Glutamatergic neuron (in vitro differentiated cells): ENCODE data around the gene DRICH1. TPM values are rescaled to one million over a fixed set of nuclear protein-coding genes. Genes with fewer than 3 reads are reported as not detected.

Experiments used
- DNase-seq: peaks from one replicate; pipeline ENCODE4 v3.0.0; 2022
- H3K27ac Mint-ChIP-seq: one replicate; pipeline ENCODE4 v1.8.0; 2020; ENCODE audit warnings: mild to moderate bottlenecking, mixed read lengths, inconsistent platforms; ENCODE audit not compliant: unreplicated experiment
- H3K27me3 Mint-ChIP-seq: one replicate; pipeline ENCODE4 v1.8.0; 2020; ENCODE audit warnings: mild to moderate bottlenecking, moderate library complexity, mixed read lengths, inconsistent platforms; ENCODE audit not compliant: unreplicated experiment
- H3K36me3 Mint-ChIP-seq: one replicate; pipeline ENCODE4 v1.8.0; 2020; ENCODE audit warnings: mild to moderate bottlenecking, mixed read lengths, inconsistent platforms; ENCODE audit not compliant: unreplicated experiment
- H3K4me1 Mint-ChIP-seq: one replicate; pipeline ENCODE4 v1.8.0; 2020; ENCODE audit warnings: mild to moderate bottlenecking, low read depth, mixed read lengths, inconsistent platforms; ENCODE audit not compliant: unreplicated experiment
- H3K4me3 Mint-ChIP-seq: one replicate; pipeline ENCODE4 v1.8.0; 2020; ENCODE audit warnings: mild to moderate bottlenecking, mixed read lengths, inconsistent platforms; ENCODE audit not compliant: unreplicated experiment
- H3K9me3 Mint-ChIP-seq: one replicate; pipeline ENCODE4 v1.8.0; 2020; ENCODE audit warnings: mild to moderate bottlenecking, moderate library complexity, mixed read lengths, inconsistent platforms; ENCODE audit not compliant: unreplicated experiment
- total RNA-seq: library from RNA; stranded (reverse); fragmentation: NEBNext Ultra II Directional; extraction: Animal tissue kit (Norgen Biotek cat#: 25700); gene quantifications from one replicate; pipeline ENCODE4 v1.2.1, GENCODE V29; 2021; ENCODE audit not compliant: unreplicated experiment
- TF ChIP-seq, protein P1 (sequence below): fragments of 200-600 bp; sonication (generic); IDR thresholded peaks from one replicate; pipeline ENCODE4 v1.5.0; 2021; ENCODE audit not compliant: partially characterized antibody, unreplicated experiment

Gene DRICH1
- total RNA-seq, 1 donor from 2014 or later: not detected

DNA sequence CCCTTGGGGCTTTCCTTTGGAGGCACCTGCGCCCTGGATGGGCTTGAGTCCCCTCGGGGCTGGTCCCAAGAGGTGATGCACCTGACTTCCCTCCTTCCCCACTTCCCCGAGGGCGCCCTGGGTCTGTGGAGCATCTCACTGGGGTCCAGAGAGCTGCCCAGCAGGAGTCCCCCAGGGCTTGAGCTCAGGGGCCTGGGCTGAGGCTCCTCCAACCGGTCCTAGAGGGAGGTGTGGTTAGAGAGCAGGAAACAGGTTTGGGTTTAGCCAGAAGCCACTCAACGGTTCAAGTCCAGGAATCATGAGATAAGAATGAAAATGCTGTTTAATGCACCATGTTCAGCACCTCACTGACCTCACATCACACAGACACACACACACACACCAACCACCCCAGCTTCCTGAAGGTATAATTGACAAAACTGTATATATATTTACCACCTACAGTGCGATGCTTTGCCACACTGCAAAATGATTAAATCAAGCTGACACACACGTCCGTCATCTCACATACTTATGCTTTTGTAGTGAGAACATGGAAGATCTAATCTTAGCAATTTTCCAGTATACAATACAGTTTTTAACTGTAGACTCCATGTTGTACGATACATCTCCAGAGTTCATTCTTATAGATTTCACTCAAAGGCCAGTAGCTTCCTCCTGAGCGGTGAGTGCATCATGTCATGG, 51.4 kb downstream of the DRICH1 start:
- no peaks in the 10 kb centered on the region for H3K4me1 Mint-ChIP-seq
- TF ChIP-seq, protein P1, sequence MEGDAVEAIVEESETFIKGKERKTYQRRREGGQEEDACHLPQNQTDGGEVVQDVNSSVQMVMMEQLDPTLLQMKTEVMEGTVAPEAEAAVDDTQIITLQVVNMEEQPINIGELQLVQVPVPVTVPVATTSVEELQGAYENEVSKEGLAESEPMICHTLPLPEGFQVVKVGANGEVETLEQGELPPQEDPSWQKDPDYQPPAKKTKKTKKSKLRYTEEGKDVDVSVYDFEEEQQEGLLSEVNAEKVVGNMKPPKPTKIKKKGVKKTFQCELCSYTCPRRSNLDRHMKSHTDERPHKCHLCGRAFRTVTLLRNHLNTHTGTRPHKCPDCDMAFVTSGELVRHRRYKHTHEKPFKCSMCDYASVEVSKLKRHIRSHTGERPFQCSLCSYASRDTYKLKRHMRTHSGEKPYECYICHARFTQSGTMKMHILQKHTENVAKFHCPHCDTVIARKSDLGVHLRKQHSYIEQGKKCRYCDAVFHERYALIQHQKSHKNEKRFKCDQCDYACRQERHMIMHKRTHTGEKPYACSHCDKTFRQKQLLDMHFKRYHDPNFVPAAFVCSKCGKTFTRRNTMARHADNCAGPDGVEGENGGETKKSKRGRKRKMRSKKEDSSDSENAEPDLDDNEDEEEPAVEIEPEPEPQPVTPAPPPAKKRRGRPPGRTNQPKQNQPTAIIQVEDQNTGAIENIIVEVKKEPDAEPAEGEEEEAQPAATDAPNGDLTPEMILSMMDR: no peak
- H3K4me3 Mint-ChIP-seq: no peak overlapping the region
- peaks cover 7% of the 10 kb centered on the region for H3K9me3 Mint-ChIP-seq
- H3K27me3 Mint-ChIP-seq: peaks cover 4% of the 10 kb centered on the region
- H3K36me3 Mint-ChIP-seq: no peaks in the 10 kb centered on the region
- no peak overlapping the region for H3K27ac Mint-ChIP-seq
- no peak for DNase-seq

DNA sequence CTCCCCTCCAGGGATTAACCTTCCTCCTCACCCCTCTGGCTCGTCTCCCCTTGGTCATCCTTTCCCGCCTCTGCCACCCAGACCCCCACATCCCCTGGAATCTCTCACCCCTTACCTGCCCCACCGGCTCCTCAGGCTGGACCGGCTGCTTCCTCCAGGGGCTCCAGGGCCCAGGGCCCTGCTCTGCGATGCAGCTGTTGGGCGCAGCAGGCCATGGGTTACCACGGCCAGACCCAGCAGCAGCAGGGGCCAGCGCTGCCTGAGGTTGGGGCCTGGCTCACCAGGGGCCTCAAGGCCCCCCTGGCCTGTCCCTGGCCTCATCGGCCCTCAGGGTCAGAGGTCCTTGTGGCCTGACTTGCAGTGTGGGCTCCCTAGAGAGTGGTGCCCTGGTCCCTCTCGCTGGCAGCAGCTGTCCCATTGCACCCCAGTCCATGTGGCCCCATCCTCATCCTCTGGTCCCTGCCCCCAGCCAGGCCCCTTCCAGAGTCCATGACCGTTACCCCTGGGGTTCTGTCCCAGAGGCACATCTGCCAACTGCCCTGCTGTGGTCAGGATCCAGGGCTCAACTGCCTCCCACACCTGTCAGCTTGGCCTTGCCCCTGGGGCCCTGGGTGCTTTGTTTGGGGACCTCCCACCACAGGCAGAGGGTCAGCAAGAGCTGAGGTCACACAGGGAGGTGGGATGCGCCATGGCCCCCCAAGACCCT, 52.1 kb downstream of the DRICH1 start, which contains the start of gene IGLL1:
IGLL1 (minus strand) TSS at position 421 of the 706 bp plus-strand sequence; CDS start at position 321, 100 bp downstream.
- no peak within 1 kb of the TSS for H3K4me3 Mint-ChIP-seq
- no peak within 1 kb of the TSS for H3K27ac Mint-ChIP-seq
- TF ChIP-seq, protein P1: no peak
- H3K36me3 Mint-ChIP-seq: peaks cover 6% of the 10 kb centered on the region
- peaks cover 8% of the 10 kb centered on the region for H3K27me3 Mint-ChIP-seq
- peaks cover 7% of the 10 kb centered on the region for H3K9me3 Mint-ChIP-seq
- DNase-seq: no peak
- H3K4me1 Mint-ChIP-seq: peaks cover 4% of the 10 kb centered on the region

DNA sequence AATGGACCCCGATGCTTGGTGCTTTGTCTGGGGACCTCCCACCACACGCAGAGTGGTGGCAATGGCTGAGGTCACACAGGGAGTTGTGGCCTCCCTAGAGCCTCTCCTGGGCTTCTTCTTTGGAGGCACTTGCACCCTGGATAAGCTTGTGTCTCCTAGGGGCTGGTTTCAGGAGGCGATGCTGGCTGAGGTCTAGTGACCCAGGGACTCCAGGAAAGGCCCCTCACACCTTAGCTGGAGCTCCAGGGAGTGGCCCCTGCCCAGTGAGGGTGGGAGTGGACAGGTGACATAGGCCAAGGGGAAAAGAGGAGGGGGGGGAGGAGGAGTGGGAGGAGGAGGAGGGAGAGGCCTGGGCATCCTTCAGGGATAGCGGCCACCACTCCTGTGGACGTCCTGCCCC, 52.8 kb downstream of the DRICH1 start:
- no peak overlapping the region for H3K4me3 Mint-ChIP-seq
- TF ChIP-seq, protein P1: no peak
- H3K9me3 Mint-ChIP-seq: peaks cover 6% of the 10 kb centered on the region
- peaks cover 8% of the 10 kb centered on the region for H3K27me3 Mint-ChIP-seq
- DNase-seq: no peak
- H3K36me3 Mint-ChIP-seq: peaks cover 6% of the 10 kb centered on the region
- no peak overlapping the region for H3K27ac Mint-ChIP-seq
- H3K4me1 Mint-ChIP-seq: peaks cover 4% of the 10 kb centered on the region

DNA sequence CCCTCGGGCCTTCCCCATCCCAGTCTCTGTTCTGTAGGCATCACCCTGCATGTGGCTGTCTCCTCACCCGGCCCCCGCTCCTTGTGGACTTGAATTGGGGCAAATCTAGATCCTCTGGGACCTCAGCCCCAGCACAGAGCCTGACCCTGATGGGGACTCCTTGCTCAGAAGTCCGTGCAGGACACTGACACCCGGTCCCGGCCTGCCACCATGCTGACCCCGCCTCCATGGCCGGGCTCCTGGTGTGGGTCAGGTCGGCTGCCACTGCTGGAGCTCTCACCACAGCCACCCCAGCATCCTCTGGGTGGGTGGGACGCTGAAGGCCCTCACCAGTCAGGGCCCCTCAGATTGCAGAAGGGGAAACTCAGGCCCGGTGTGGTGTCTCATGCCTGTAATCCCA, 53.8 kb downstream of the DRICH1 start:
- H3K4me1 Mint-ChIP-seq: peaks cover 4% of the 10 kb centered on the region
- no peak overlapping the region for H3K4me3 Mint-ChIP-seq
- no peak overlapping the region for H3K27ac Mint-ChIP-seq
- peaks cover 8% of the 10 kb centered on the region for H3K27me3 Mint-ChIP-seq
- DNase-seq: no peak
- peaks cover 5% of the 10 kb centered on the region for H3K9me3 Mint-ChIP-seq
- TF ChIP-seq, protein P1: no peak
- H3K36me3 Mint-ChIP-seq: peaks cover 6% of the 10 kb centered on the region

DNA sequence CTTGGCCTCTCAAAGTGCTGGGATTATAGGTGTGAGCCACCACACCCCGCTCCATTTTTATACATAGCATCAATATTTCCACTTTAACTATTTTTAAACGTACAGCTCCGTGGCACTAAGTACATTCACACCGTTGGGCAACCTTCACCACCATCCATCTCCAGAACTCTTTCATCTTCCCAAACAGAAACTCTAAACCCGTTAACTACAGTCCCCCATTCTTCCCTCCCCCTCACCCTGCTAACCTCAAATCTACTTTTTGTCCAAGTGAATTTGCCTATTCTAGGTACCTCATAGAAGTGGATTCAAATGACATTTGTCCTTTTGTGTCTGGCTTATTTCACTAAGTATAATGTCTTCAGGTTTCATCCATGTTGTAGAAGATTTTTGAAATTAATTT, 55.4 kb downstream of the DRICH1 start:
- no peak overlapping the region for H3K27ac Mint-ChIP-seq
- TF ChIP-seq, protein P1: no peak
- no peak overlapping the region for H3K4me3 Mint-ChIP-seq
- H3K27me3 Mint-ChIP-seq: peaks cover 10% of the 10 kb centered on the region
- peaks cover 6% of the 10 kb centered on the region for H3K36me3 Mint-ChIP-seq
- peaks cover 7% of the 10 kb centered on the region for H3K9me3 Mint-ChIP-seq
- H3K4me1 Mint-ChIP-seq: peaks cover 4% of the 10 kb centered on the region
- DNase-seq: no peak
